Chondrocyte (in vitro differentiated cells): ENCODE measurements around the gene ADSL. TPM values are rescaled to one million over a fixed set of nuclear protein-coding genes. Genes with fewer than 3 reads are reported as not detected.

Source experiments
- DNase-seq: peaks from one replicate; pipeline ENCODE4 v3.0.0; 2021; ENCODE audit warnings: mixed read lengths, low spot score
- H3K27ac Mint-ChIP-seq: one replicate; pipeline ENCODE4 v1.8.0; 2021; ENCODE audit warnings: mild to moderate bottlenecking, moderate library complexity, mixed read lengths; ENCODE audit not compliant: unreplicated experiment
- H3K27me3 Mint-ChIP-seq: 2 replicates; pipeline ENCODE4 v1.8.0; 2021; ENCODE audit warnings: low read depth, mixed read lengths
- H3K36me3 Mint-ChIP-seq: 2 replicates; pipeline ENCODE4 v1.8.0; 2021; ENCODE audit warnings: low read depth, mixed read lengths
- H3K4me1 Mint-ChIP-seq: 2 replicates; pipeline ENCODE4 v1.8.0; 2021; ENCODE audit warnings: low read depth, mild to moderate bottlenecking, mixed read lengths
- H3K4me3 Mint-ChIP-seq: one replicate; pipeline ENCODE4 v1.8.0; 2021; ENCODE audit warnings: mild to moderate bottlenecking, moderate library complexity, mixed read lengths; ENCODE audit not compliant: unreplicated experiment
- H3K9me3 Mint-ChIP-seq: 2 replicates; pipeline ENCODE4 v1.8.0; 2021; ENCODE audit warnings: low read depth, mixed read lengths
- total RNA-seq: library from RNA; stranded (reverse); gene quantifications from 3 replicates; pipeline ENCODE4 v1.2.1, GENCODE V29; 2021
- TF ChIP-seq, protein P1 (sequence below): fragments of 200-600 bp; sonication (generic); IDR thresholded peaks from 2 replicates; pipeline ENCODE4 v1.5.0; 2021; ENCODE audit warnings: antibody characterized with exemption, mild to moderate bottlenecking, moderate library complexity

The ADSL gene
- total RNA-seq, 1 donor from 2014 or later = 62.2 TPM

GRCh38 chr22:40366068-40366467, 19.8 kb downstream of the ADSL start:
- Mint-ChIP-seq H3K27me3 (no peaks in the 10 kb centered on the region), H3K4me1 (peaks cover 13% of the 10 kb centered on the region), H3K9me3 (no peaks in the 10 kb centered on the region), H3K36me3 (peaks cover 48% of the 10 kb centered on the region), H3K4me3 (no peak overlapping the region), H3K27ac (no peak overlapping the region)
- no peak for DNase-seq
- TF ChIP-seq, protein P1, sequence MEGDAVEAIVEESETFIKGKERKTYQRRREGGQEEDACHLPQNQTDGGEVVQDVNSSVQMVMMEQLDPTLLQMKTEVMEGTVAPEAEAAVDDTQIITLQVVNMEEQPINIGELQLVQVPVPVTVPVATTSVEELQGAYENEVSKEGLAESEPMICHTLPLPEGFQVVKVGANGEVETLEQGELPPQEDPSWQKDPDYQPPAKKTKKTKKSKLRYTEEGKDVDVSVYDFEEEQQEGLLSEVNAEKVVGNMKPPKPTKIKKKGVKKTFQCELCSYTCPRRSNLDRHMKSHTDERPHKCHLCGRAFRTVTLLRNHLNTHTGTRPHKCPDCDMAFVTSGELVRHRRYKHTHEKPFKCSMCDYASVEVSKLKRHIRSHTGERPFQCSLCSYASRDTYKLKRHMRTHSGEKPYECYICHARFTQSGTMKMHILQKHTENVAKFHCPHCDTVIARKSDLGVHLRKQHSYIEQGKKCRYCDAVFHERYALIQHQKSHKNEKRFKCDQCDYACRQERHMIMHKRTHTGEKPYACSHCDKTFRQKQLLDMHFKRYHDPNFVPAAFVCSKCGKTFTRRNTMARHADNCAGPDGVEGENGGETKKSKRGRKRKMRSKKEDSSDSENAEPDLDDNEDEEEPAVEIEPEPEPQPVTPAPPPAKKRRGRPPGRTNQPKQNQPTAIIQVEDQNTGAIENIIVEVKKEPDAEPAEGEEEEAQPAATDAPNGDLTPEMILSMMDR = no peak

GRCh38 chr22:40367342-40367741, 21.0 kb downstream of the ADSL start:
- peaks cover 35% of the 10 kb centered on the region for H3K36me3 Mint-ChIP-seq

DNA sequence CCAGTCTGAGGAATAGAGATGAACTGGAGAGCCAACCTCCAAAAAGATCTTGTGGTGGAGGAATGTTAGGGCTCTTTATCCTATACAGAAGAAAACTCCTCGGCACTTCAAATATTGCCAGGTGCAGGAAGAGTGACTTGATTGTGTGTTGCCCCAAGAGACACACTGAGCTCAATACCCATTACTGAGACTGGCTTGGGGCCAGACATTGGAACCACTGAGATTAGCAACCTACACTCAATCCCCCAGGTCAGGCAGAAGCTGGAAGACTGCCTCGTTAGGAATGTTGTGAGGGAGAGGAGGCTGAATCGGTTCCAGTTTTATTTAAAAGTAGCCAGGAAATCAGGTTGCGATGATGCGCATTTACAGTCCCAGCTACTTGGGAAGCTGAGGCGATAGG, 21.7 kb downstream of the ADSL start:
- H3K27me3 Mint-ChIP-seq = no peaks in the 10 kb centered on the region
- TF ChIP-seq, protein P1 = no peak
- peak overlapping the region; percentile 46 for H3K27ac Mint-ChIP-seq
- DNase-seq = no peak
- H3K4me3 Mint-ChIP-seq = no peak overlapping the region
- H3K4me1 Mint-ChIP-seq = peaks cover 20% of the 10 kb centered on the region
- peaks cover 29% of the 10 kb centered on the region for H3K36me3 Mint-ChIP-seq
- no peaks in the 10 kb centered on the region for H3K9me3 Mint-ChIP-seq

More at GRCh38 chr22:40367342-40367741, 21.0 kb downstream of the ADSL start:
- TF ChIP-seq, protein P1 = no peak
- Mint-ChIP-seq H3K27ac (no peak overlapping the region), H3K4me3 (no peak overlapping the region), H3K27me3 (no peaks in the 10 kb centered on the region), H3K4me1 (peaks cover 22% of the 10 kb centered on the region), H3K9me3 (no peaks in the 10 kb centered on the region)
- no peak for DNase-seq

GRCh38 chr22:40368836-40369235, 22.5 kb downstream of the ADSL start:
- Mint-ChIP-seq H3K27me3 (no peaks in the 10 kb centered on the region), H3K4me1 (peaks cover 17% of the 10 kb centered on the region), H3K27ac (no peak overlapping the region), H3K36me3 (peaks cover 23% of the 10 kb centered on the region), H3K9me3 (no peaks in the 10 kb centered on the region), H3K4me3 (no peak overlapping the region)
- DNase-seq = no peak
- TF ChIP-seq, protein P1 = no peak

DNA sequence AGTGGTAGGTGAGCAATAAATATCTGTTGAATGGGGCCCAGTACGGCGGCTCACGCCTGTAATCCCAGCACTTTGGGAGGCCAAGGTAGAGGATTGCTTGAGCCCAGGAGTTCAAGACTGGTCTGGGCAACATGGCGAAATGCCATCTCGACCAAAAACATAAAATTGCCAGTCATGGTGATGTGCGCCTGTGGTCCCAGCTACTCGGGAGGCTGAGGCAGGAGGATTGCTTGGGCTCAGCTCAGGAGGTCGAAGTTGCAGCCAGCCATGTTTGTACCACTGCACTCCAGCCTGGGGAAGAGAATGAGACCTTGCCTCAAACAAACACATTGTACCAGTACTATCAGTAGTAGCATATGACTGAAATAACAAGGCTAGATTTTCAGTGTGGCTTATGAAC, 28.3 kb downstream of the ADSL start:
- Mint-ChIP-seq H3K4me3 (no peak overlapping the region), H3K36me3 (no peaks in the 10 kb centered on the region), H3K27me3 (no peaks in the 10 kb centered on the region), H3K9me3 (no peaks in the 10 kb centered on the region), H3K4me1 (peaks cover 24% of the 10 kb centered on the region), H3K27ac (no peak overlapping the region)
- TF ChIP-seq, protein P1 = no peak
- DNase-seq = no peak
